ENCODE data around the gene PFKL.
"Not testable (repeated sequence)": the region's sequence is repeated elsewhere in the genome, so short reads cannot be mapped to it uniquely, and the experiment has no call there.

PFKL gene

DNA sequence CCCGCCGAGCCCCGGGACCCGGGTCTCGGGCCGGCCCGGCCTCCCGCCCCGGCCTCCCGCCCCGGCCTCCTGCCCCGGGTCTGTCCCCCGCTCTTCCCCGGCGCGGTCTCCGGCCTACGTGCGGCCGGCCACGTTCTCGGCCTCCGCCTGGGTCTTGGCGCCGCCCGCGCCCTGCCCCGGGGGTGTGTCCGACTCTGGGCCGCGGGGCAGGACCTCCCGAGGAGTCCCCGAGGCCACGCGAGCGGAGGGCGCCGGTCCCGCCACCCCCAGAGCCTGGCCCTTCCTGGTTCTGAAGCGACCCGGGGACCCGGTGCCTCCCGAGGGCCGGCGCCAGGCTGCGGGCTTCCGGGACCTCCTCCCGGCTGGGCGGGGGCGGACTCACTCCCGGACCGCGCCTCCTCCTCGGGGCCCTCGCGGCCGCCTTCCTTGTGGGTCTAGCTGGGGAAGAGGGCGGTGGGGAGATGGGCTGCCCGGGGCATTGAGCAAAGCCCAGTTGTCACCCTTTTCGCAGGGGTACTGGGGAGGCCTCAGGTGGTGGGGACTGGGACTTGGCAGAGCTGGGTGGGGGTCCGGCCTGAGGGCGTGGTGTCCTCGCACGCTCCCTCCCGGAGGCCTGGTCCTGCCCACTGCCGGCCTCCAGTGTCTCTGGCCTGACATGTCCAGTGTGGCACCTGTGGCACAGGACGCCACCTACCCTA lies 558 bp downstream of the PFKL start:
- Histone ChIP-seq H3K4me3 (ENCODE audit: low read length) (peak overlapping the region; percentile 55), H3K9ac (ENCODE audit: low read length) (peak overlapping the region; percentile 74), H3K36me3 (ENCODE audit: control insufficient read depth, insufficient read depth, low read length) (no peaks in the 10 kb centered on the region), H3K9me3 (ENCODE audit: control insufficient read depth, low read length) (no peaks in the 10 kb centered on the region), H3K4me1 (ENCODE audit: control insufficient read depth, insufficient read depth, low read length) (peaks cover 60% of the 10 kb centered on the region), H3K27me3 (ENCODE audit: control insufficient read depth, insufficient read depth, low read length) (no peaks in the 10 kb centered on the region)

DNA sequence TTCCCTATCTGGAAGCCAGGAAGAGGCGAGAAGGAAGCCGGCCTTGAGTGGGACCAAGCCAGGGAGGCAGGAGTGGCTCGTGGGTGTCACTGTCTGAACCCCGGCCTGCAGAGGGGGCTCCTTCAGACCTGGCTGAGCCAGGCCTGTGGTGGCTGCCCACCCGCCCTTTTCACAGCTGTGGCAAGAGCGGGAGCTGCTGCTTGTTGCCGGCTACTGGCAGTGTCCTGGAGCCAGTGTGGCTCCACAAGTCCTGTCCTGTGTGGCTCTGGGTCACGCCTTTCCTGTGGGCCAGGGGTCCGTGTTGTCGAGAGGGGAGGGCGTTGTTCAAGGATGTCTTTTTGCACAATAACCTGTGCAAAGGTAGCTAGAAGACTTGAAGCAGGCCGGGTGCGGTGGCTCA lies 1.3 kb downstream of the PFKL start:
- Histone ChIP-seq H3K27me3 (ENCODE audit: control insufficient read depth, insufficient read depth, low read length) (no peaks in the 10 kb centered on the region), H3K4me1 (ENCODE audit: control insufficient read depth, insufficient read depth, low read length) (peaks cover 67% of the 10 kb centered on the region), H3K9me3 (ENCODE audit: control insufficient read depth, low read length) (no peaks in the 10 kb centered on the region), H3K4me3 (ENCODE audit: low read length) (peak overlapping the region; percentile 55), H3K36me3 (ENCODE audit: control insufficient read depth, insufficient read depth, low read length) (peaks cover under 1% of the 10 kb centered on the region), H3K9ac (ENCODE audit: low read length) (peak overlapping the region; percentile 74)

DNA sequence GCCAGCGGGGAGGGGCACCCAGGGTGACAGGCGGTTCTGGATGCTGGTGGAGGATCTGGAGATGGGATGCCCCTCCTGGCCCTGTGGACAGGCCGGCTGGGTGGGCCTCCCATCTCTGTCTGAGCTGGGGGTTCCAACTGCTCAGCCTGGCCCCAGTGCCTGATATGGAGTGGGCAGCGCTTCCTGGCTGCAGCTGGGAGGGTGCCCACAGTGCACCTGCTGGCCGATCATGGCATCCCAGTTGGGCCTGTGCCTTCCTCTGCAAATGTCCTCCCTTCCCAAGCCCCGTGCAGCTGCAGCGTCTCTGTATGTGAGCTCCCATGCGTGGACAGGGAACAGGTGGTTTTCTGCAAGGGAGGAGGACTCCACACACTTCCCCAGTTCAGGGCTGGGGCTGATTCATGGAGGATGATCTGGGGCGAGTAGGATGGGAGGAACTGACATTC lies 2.1 kb downstream of the PFKL start:
- Histone ChIP-seq H3K27me3 (ENCODE audit: control insufficient read depth, insufficient read depth, low read length) (no peaks in the 10 kb centered on the region), H3K4me3 (ENCODE audit: low read length) (no peak overlapping the region), H3K36me3 (ENCODE audit: control insufficient read depth, insufficient read depth, low read length) (peaks cover 6% of the 10 kb centered on the region), H3K4me1 (ENCODE audit: control insufficient read depth, insufficient read depth, low read length) (peaks cover 67% of the 10 kb centered on the region), H3K9me3 (ENCODE audit: control insufficient read depth, low read length) (no peaks in the 10 kb centered on the region), H3K9ac (ENCODE audit: low read length) (peak overlapping the region; percentile 74)

- Histone ChIP-seq H3K36me3 (ENCODE audit: control insufficient read depth, insufficient read depth, low read length) (peaks cover 14% of the 10 kb centered on the region), H3K4me1 (ENCODE audit: control insufficient read depth, insufficient read depth, low read length) (peaks cover 62% of the 10 kb centered on the region), H3K9ac (ENCODE audit: low read length) (peak overlapping the region; percentile 74)
- H3K9me3 ChIP-seq (ENCODE audit: control insufficient read depth, low read length); H3K27me3 ChIP-seq (ENCODE audit: control insufficient read depth, insufficient read depth, low read length); H3K4me3 ChIP-seq (ENCODE audit: low read length): not testable (repeated sequence)
Measured at GRCh38 chr21:44302573-44303401, 2.9 kb downstream of the PFKL start.

- Histone ChIP-seq H3K27me3 (ENCODE audit: control insufficient read depth, insufficient read depth, low read length) (no peaks in the 10 kb centered on the region), H3K4me1 (ENCODE audit: control insufficient read depth, insufficient read depth, low read length) (peaks cover 59% of the 10 kb centered on the region), H3K36me3 (ENCODE audit: control insufficient read depth, insufficient read depth, low read length) (peaks cover 16% of the 10 kb centered on the region), H3K9ac (ENCODE audit: low read length) (peak overlapping the region; percentile 19), H3K9me3 (ENCODE audit: control insufficient read depth, low read length) (no peaks in the 10 kb centered on the region), H3K4me3 (ENCODE audit: low read length) (no peak overlapping the region)
Measured at GRCh38 chr21:44303490-44303981, 3.7 kb downstream of the PFKL start.

- H3K4me1 ChIP-seq (ENCODE audit: control insufficient read depth, insufficient read depth, low read length) = peaks cover 58% of the 10 kb centered on the region
- no peaks in the 10 kb centered on the region for H3K9me3 ChIP-seq (ENCODE audit: control insufficient read depth, low read length)
- peaks cover 16% of the 10 kb centered on the region for H3K36me3 ChIP-seq (ENCODE audit: control insufficient read depth, insufficient read depth, low read length)
- H3K4me3 ChIP-seq (ENCODE audit: low read length) = no peak overlapping the region
- peak overlapping the region; percentile 19 for H3K9ac ChIP-seq (ENCODE audit: low read length)
- no peaks in the 10 kb centered on the region for H3K27me3 ChIP-seq (ENCODE audit: control insufficient read depth, insufficient read depth, low read length)
Measured at GRCh38 chr21:44304011-44304616, 4.3 kb downstream of the PFKL start.

DNA sequence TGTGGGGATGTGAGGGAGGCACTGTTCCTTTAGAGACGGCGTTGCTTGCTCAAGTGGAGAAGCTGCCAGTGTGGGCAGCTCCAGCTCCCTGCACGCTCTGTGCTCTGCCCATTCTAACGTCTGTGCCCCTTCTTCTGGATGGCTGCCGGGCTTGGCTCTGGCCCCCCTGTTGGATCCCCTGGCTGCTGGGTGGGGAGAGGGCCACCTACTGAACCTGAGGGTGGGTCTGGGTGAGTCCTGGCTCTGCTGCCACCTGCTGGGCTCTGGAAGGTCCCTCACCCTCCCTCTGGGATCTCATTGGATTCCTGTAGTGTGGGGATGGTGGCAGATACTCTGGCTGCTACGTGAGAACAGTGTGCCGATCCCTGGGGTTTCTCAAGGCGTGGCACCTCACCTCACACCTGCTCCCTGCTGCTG lies 5.0 kb downstream of the PFKL start:
- H3K9ac ChIP-seq (ENCODE audit: low read length) = no peak overlapping the region
- H3K36me3 ChIP-seq (ENCODE audit: control insufficient read depth, insufficient read depth, low read length) = peaks cover 16% of the 10 kb centered on the region
- peaks cover 52% of the 10 kb centered on the region for H3K4me1 ChIP-seq (ENCODE audit: control insufficient read depth, insufficient read depth, low read length)
- no peak overlapping the region for H3K4me3 ChIP-seq (ENCODE audit: low read length)
- H3K9me3 ChIP-seq (ENCODE audit: control insufficient read depth, low read length) = no peaks in the 10 kb centered on the region
- no peaks in the 10 kb centered on the region for H3K27me3 ChIP-seq (ENCODE audit: control insufficient read depth, insufficient read depth, low read length)

GRCh38 chr21:44305691-44306090 lies 5.8 kb downstream of the PFKL start:
- no peak overlapping the region for H3K9ac ChIP-seq (ENCODE audit: low read length)
- H3K4me3 ChIP-seq (ENCODE audit: low read length) = no peak overlapping the region
- peaks cover 16% of the 10 kb centered on the region for H3K36me3 ChIP-seq (ENCODE audit: control insufficient read depth, insufficient read depth, low read length)

GRCh38 chr21:44306936-44307704 lies 7.3 kb downstream of the PFKL start:
- H3K9ac ChIP-seq (ENCODE audit: low read length) = no peak overlapping the region
- peaks cover 38% of the 10 kb centered on the region for H3K4me1 ChIP-seq (ENCODE audit: control insufficient read depth, insufficient read depth, low read length)
- no peak overlapping the region for H3K4me3 ChIP-seq (ENCODE audit: low read length)
- no peaks in the 10 kb centered on the region for H3K9me3 ChIP-seq (ENCODE audit: control insufficient read depth, low read length)
- no peaks in the 10 kb centered on the region for H3K27me3 ChIP-seq (ENCODE audit: control insufficient read depth, insufficient read depth, low read length)
- peaks cover 22% of the 10 kb centered on the region for H3K36me3 ChIP-seq (ENCODE audit: control insufficient read depth, insufficient read depth, low read length)

More at GRCh38 chr21:44305691-44306090, 5.8 kb downstream of the PFKL start:
- H3K27me3 ChIP-seq (ENCODE audit: control insufficient read depth, insufficient read depth, low read length) = no peaks in the 10 kb centered on the region
- H3K9me3 ChIP-seq (ENCODE audit: control insufficient read depth, low read length) = no peaks in the 10 kb centered on the region
- H3K4me1 ChIP-seq (ENCODE audit: control insufficient read depth, insufficient read depth, low read length) = peaks cover 52% of the 10 kb centered on the region

GRCh38 chr21:44310628-44311507 lies 11.0 kb downstream of the PFKL start:
- no peak overlapping the region for H3K9ac ChIP-seq (ENCODE audit: low read length)

DNA sequence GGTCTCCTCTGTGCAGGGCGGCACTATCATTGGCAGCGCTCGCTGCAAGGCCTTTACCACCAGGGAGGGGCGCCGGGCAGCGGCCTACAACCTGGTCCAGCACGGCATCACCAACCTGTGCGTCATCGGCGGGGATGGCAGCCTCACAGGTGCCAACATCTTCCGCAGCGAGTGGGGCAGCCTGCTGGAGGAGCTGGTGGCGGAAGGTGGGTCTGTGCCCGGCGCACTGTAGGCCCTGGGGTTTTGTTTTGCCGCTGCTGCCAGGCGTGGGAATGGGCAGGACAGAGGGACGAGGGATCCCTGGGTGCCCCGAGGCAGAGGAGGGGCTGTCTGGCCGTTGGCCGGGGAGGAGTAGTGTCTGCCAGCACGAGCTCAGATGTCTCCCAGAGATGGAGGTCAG lies 12.2 kb downstream of the PFKL start:
- H3K36me3 ChIP-seq (ENCODE audit: control insufficient read depth, insufficient read depth, low read length) = peaks cover 25% of the 10 kb centered on the region
- no peaks in the 10 kb centered on the region for H3K9me3 ChIP-seq (ENCODE audit: control insufficient read depth, low read length)
- H3K4me1 ChIP-seq (ENCODE audit: control insufficient read depth, insufficient read depth, low read length) = no peaks in the 10 kb centered on the region
- H3K4me3 ChIP-seq (ENCODE audit: low read length) = no peak overlapping the region
- H3K9ac ChIP-seq (ENCODE audit: low read length) = no peak overlapping the region
- no peaks in the 10 kb centered on the region for H3K27me3 ChIP-seq (ENCODE audit: control insufficient read depth, insufficient read depth, low read length)

More at GRCh38 chr21:44310628-44311507, 11.0 kb downstream of the PFKL start:
- no peaks in the 10 kb centered on the region for H3K9me3 ChIP-seq (ENCODE audit: control insufficient read depth, low read length)
- H3K27me3 ChIP-seq (ENCODE audit: control insufficient read depth, insufficient read depth, low read length) = no peaks in the 10 kb centered on the region
- H3K4me3 ChIP-seq (ENCODE audit: low read length) = no peak overlapping the region
- peaks cover 2% of the 10 kb centered on the region for H3K4me1 ChIP-seq (ENCODE audit: control insufficient read depth, insufficient read depth, low read length)
- peaks cover 31% of the 10 kb centered on the region for H3K36me3 ChIP-seq (ENCODE audit: control insufficient read depth, insufficient read depth, low read length)
